VCaP (cell line): ENCODE measurements around the gene CDC20.
A peak's percentile ranks its signal among the peaks of the same experiment; 100 is the strongest.

ENCODE experiments used
- H3K27ac ChIP-seq: fragments of 450-650 bp; 2 replicates; pipeline ENCODE4 v1.5.1; 2017
- TF ChIP-seq, protein P1 (sequence below): fragments of 450-650 bp; conservative IDR thresholded peaks from 2 replicates; pipeline ENCODE4 v1.5.1; 2017; ENCODE audit warnings: mild to moderate bottlenecking, moderate library complexity

CDC20 gene

DNA sequence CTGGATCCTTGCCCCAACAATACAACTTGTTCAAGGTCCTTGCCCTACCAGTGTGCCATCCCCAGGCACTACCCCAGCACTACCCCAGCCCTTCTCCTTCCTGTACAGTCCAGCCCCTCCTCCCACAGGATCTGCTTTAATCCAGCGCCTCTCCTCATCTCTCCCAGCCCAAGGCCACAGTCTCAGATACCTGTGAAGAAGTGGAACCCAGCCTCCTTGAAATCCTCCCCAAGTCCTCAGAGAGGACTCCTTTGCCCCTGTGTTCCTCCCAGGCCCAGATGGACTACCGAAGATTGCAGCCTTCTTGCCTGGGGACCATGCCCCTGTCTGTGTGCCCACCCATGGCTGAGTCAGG, 6.5 kb upstream of the CDC20 start:
- H3K27ac ChIP-seq, result peak overlapping the region; percentile 24; the same call in 1 of the 2 replicates
- TF ChIP-seq, protein P1, sequence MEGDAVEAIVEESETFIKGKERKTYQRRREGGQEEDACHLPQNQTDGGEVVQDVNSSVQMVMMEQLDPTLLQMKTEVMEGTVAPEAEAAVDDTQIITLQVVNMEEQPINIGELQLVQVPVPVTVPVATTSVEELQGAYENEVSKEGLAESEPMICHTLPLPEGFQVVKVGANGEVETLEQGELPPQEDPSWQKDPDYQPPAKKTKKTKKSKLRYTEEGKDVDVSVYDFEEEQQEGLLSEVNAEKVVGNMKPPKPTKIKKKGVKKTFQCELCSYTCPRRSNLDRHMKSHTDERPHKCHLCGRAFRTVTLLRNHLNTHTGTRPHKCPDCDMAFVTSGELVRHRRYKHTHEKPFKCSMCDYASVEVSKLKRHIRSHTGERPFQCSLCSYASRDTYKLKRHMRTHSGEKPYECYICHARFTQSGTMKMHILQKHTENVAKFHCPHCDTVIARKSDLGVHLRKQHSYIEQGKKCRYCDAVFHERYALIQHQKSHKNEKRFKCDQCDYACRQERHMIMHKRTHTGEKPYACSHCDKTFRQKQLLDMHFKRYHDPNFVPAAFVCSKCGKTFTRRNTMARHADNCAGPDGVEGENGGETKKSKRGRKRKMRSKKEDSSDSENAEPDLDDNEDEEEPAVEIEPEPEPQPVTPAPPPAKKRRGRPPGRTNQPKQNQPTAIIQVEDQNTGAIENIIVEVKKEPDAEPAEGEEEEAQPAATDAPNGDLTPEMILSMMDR, result no peak

DNA sequence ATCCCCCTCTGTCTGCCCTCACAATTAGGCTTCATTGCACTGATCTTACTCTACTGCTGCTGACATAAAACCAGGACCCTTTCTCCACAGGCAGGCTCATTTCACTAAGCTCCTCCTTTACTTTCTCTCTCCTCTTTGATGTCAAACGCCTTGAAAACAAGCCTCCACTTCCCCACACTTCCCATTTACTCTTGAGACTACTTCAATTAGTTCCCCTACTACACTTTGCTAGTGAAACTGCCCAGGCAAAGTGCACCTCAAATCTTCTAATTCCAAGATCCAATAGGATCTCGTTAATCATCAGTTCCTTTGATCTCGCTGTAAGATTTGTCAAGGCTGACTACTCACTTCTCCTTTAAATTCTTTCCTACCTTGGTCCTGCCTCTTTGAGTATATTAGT, 5.9 kb upstream of the CDC20 start:
- TF ChIP-seq, protein P1, result no peak
- no peak overlapping the region for H3K27ac ChIP-seq

DNA sequence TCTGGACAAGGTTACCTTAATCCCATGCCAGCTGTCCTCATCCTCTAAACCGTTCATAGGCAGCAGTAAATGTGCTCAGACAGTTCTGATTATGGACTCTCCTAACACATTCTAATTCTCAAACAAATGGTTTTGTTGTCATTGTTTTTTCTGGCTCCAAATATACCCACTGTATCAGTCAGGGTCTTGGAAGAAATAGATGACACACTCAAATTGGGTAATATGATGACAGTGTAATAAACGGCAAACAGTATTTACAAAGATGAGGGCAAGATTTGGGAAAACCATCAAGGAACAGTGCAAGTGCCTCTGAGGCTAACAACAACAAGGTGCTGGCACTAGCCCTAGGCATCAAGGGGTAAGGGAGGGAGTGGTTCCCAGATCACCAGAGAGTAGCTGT, 4.3 kb upstream of the CDC20 start:
- no peak overlapping the region for H3K27ac ChIP-seq
- TF ChIP-seq, protein P1, result no peak

DNA sequence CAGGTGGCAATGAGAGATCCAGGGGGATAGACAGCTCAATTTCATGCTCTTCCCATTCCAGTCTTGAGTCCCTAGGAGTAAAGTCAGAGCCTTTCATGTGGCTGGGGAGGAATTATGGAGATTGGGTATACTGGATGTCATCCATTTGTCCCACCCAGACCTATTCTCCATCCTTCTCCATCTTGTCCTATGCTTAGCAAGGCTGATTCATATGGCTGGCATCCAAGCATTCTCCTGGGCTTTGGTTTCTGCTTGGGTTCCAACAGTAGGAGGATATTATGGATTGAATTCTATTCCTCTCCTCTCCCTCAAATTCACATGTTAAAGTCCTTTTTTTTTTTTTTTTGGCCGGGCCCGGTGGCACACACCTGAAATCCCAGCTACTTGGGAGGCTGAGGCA, 3.8 kb upstream of the CDC20 start:
- TF ChIP-seq, protein P1, result no peak

DNA sequence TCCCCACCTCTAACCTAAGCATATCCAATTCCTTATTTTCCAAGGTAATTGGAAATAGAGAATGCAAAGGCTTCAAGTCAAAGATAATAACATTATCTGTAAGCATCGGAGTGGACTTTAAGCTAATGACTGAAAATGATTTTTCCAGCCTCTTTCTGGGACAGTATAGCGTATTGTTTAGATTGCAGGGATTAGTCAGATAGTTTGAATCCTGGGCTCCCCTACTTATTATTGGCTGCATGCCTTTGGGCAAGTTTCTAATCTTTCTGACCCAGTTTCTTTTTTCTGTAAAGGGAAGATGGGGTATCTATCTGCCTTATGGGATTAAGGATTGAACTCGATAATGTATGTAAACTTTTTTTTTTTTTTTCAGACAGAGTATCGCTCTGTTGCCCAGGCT, 1.5 kb upstream of the CDC20 start:
- TF ChIP-seq, protein P1, result no peak
- H3K27ac ChIP-seq, result peak overlapping the region; percentile 87

More for the DNA sequence above, 3.8 kb upstream of the CDC20 start:
- no peak overlapping the region for H3K27ac ChIP-seq

DNA sequence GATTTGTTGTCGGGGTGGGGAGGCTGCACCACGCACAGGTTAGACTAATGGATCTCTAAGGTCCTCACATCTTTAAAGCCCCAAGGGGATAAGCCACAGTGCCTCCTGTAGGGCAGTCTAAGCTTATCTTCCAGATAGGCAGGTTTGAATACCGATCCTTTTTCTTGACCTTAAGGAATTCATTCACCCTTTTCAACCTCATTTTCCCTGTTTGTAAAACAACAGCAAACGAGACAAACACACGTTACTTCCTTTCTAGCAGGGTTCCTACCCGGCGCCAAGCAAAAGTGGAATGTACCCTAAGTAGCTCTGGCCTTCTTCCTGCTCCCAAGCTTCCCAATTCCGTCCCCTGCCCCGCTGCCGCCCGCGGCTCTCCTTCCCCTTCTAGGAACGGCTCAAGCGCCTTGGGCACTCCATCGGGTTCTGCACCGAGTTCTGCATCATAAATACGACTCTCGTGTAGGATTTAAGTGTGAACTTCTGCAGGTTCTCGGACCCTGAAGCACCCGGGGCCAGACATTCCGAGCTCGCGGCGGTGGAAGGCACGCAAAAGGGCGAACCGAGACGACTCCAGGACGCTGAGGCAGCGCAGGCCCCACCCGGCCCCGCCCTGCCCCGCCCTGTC, 548 bp upstream of the CDC20 start:
- TF ChIP-seq, protein P1, result peak; percentile 62
- H3K27ac ChIP-seq, result peak overlapping the region; percentile 87

DNA sequence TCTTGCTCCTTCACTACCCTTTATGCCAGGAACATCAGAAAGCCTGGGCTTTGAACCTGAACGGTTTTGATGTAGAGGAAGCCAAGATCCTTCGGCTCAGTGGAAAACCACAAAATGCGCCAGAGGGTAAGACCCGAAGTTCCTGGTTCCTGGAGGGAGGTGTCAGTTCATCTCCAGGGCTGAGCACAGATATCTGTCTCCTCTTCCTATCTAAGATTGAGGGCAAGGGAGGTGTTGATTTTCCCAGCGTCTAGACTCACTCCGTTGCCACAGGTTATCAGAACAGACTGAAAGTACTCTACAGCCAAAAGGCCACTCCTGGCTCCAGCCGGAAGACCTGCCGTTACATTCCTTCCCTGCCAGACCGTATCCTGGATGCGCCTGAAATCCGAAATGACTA, 915 bp downstream of the CDC20 start:
- TF ChIP-seq, protein P1, result no peak
- H3K27ac ChIP-seq, result peak overlapping the region; percentile 87; the same call in 1 of the 2 replicates
